HG03520 (cell line): ENCODE results near the gene CHST13.
"Not testable (repeated sequence)": the region's sequence is repeated elsewhere in the genome, so short reads cannot be mapped to it uniquely, and the experiment has no call there.

Source experiments
- ATAC-seq: cut with Tn5 transposase; IDR thresholded peaks from one replicate; pipeline ENCODE4 v1.9.1; 2021; ENCODE audit warnings: mild to moderate bottlenecking, moderate library complexity; ENCODE audit not compliant: unreplicated experiment

CHST13 gene

DNA sequence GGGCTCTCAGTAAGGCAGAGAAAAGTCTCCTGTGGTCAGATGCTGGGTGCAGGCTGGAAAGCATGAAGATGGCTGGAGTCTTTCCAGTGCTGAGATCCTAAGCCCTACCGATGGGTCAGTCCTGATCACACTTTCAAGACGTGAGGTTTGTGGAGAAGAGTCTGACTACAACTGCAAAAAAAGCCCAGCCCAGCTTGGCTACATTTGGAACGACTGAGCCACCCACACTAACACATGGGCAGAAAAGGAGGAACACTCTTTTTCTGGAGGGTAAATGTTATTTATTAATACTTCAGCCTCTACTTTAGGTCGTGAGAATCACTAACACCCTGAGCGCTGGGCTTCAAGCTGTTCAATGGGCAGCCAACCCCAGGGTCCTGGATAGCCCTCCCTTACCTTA lies 56.8 kb downstream of the CHST13 start:
- ATAC-seq: no peak

DNA sequence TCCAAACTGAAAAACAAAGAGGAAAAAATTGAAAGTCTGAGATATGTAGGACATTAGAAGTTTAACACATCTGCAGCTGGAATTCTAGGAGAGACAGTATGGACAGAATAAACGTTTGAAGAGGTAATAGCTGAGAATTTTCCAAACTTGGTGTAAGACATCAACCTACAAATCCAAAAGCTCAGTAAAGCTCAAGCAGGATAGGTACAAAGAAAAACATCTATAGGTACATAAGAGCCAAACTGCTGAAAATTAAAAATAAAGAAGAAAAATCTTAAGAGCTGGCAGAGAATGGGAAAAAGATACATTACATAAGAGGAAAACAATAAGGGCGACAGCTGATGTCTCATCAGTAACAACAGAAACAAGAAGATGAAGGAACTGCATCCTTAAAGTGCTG lies 57.6 kb downstream of the CHST13 start:
- no peak for ATAC-seq

- no peak for ATAC-seq
These were observed 58.4 kb downstream of the CHST13 start for GRCh38 chr3:126582311-126582710.

- not testable (repeated sequence) for ATAC-seq
These were observed 67.6 kb downstream of the CHST13 start for GRCh38 chr3:126591515-126591914.
